ENCODE results near the gene GTF2F2.

GRCh38 chr13:45328661-45329111 is 208.4 kb downstream of the GTF2F2 start:
- TF ChIP-seq POLR2A (IDR thresholded peaks at IDR 0.05) (no peak), CTCF (IDR thresholded peaks at IDR 0.05) (no peak), EP300 (IDR thresholded peaks at IDR 0.05) (no peak), POLR2AphosphoS5 (IDR thresholded peaks at IDR 0.05) (no peak)

Data from stomach (tissue), 4 donors.